H9 (cell line): Measurements from ENCODE around the gene NCMAP. TPM values are rescaled to one million over a fixed set of nuclear protein-coding genes. Genes with fewer than 3 reads are reported as not detected.

Experiments used
- DNase-seq: peaks from one replicate; pipeline ENCODE4 v3.0.0-alpha.2; 2017
- H2AFZ ChIP-seq: one replicate; pipeline ENCODE4 v1.6.1; 2013; ENCODE audit warnings: mild to moderate bottlenecking, low read length, control low read depth, moderate library complexity
- H2AK5ac ChIP-seq: 2 replicates; pipeline ENCODE4 v1.6.1; 2013; ENCODE audit warnings: low read length, control low read depth, mixed read lengths; ENCODE audit not compliant: insufficient read length
- H2BK120ac ChIP-seq: one replicate; pipeline ENCODE4 v1.6.1; 2013; ENCODE audit warnings: low read depth, mild to moderate bottlenecking, low read length, control low read depth, inconsistent platforms; ENCODE audit not compliant: poor library complexity, severe bottlenecking
- H2BK12ac ChIP-seq: 2 replicates; pipeline ENCODE4 v1.6.1; 2013; ENCODE audit warnings: low read length, control low read depth, mixed read lengths, low read depth; ENCODE audit not compliant: insufficient read length
- H2BK15ac ChIP-seq: 2 replicates; pipeline ENCODE4 v1.6.1; 2013; ENCODE audit warnings: low read depth, low read length, control low read depth
- H2BK20ac ChIP-seq: one replicate; pipeline ENCODE4 v1.6.1; 2013; ENCODE audit warnings: low read depth, mild to moderate bottlenecking, low read length, control low read depth, inconsistent platforms; ENCODE audit not compliant: poor library complexity, severe bottlenecking
- H2BK5ac ChIP-seq: 2 replicates; pipeline ENCODE4 v1.6.1; 2013; ENCODE audit warnings: low read length, control low read depth, mixed read lengths; ENCODE audit not compliant: insufficient read length
- H3K14ac ChIP-seq: 2 replicates; pipeline ENCODE4 v1.6.1; 2013; ENCODE audit warnings: low read length, control low read depth; ENCODE audit not compliant: insufficient read depth
- H3K18ac ChIP-seq: 2 replicates; pipeline ENCODE4 v1.6.1; 2013; ENCODE audit warnings: low read depth, mild to moderate bottlenecking, mixed read lengths, low read length, control low read depth; ENCODE audit not compliant: insufficient read length
- H3K23ac ChIP-seq: 2 replicates; pipeline ENCODE4 v1.6.1; 2013; ENCODE audit warnings: low read length, control low read depth, mixed read lengths, low read depth; ENCODE audit not compliant: insufficient read length
- H3K23me2 ChIP-seq: 2 replicates; pipeline ENCODE4 v1.6.1; 2013; ENCODE audit warnings: low read depth, mild to moderate bottlenecking, mixed read lengths, low read length, control low read depth; ENCODE audit not compliant: insufficient read length, poor library complexity, severe bottlenecking
- H3K27ac ChIP-seq: 2 replicates; pipeline ENCODE4 v1.5.1; 2013; ENCODE audit warnings: low read length, control low read depth, mixed read lengths, low read depth; ENCODE audit not compliant: insufficient read length
- H3K27me3 ChIP-seq: 2 replicates; pipeline ENCODE4 v1.6.1; 2013; ENCODE audit warnings: low read length, control low read depth, inconsistent platforms; ENCODE audit not compliant: insufficient read depth
- H3K4ac ChIP-seq: 2 replicates; pipeline ENCODE4 v1.6.1; 2013; ENCODE audit warnings: low read depth, mild to moderate bottlenecking, control low read depth, inconsistent platforms, low read length, moderate library complexity
- H3K4me1 ChIP-seq: 2 replicates; pipeline ENCODE4 v1.6.1; 2013; ENCODE audit warnings: low read length, control low read depth, inconsistent platforms; ENCODE audit not compliant: insufficient read depth
- H3K4me2 ChIP-seq: 2 replicates; pipeline ENCODE4 v1.6.1; 2013; ENCODE audit warnings: low read length, control low read depth, mixed read lengths; ENCODE audit not compliant: insufficient read length, insufficient read depth
- H3K56ac ChIP-seq: 2 replicates; pipeline ENCODE4 v1.6.1; 2013; ENCODE audit warnings: low read depth, mild to moderate bottlenecking, mixed read lengths, low read length, control low read depth; ENCODE audit not compliant: insufficient read length
- H3K79me1 ChIP-seq: 2 replicates; pipeline ENCODE4 v1.6.1; 2013; ENCODE audit warnings: low read depth, mild to moderate bottlenecking, moderate library complexity, low read length, control low read depth, inconsistent platforms; ENCODE audit not compliant: insufficient read depth, poor library complexity, severe bottlenecking
- H3K79me2 ChIP-seq: 2 replicates; pipeline ENCODE4 v1.6.1; 2013; ENCODE audit warnings: low read length, control low read depth, inconsistent platforms; ENCODE audit not compliant: insufficient read depth
- H3K9ac ChIP-seq: 2 replicates; pipeline ENCODE4 v1.6.1; 2013; ENCODE audit warnings: low read length, control low read depth, mixed read lengths; ENCODE audit not compliant: insufficient read length; ENCODE audit errors: extremely low read depth
- H3K9me3 ChIP-seq: one replicate; pipeline ENCODE4 v1.6.1; 2013; ENCODE audit warnings: low read depth, low read length, inconsistent platforms; ENCODE audit not compliant: control insufficient read depth
- H3T11ph ChIP-seq: one replicate; pipeline ENCODE4 v1.6.1; 2013; ENCODE audit warnings: mild to moderate bottlenecking, low read length, control low read depth, inconsistent platforms
- H4K20me1 ChIP-seq: one replicate; pipeline ENCODE4 v1.6.1; 2013; ENCODE audit not compliant: control insufficient read depth, insufficient read length, insufficient read depth
- H4K5ac ChIP-seq: 2 replicates; pipeline ENCODE4 v1.6.1; 2013; ENCODE audit warnings: low read depth, mild to moderate bottlenecking, mixed read lengths, low read length, control low read depth; ENCODE audit not compliant: insufficient read length
- H4K8ac ChIP-seq: replicated peaks from 2 replicates; pipeline ENCODE4 v1.6.1; 2013; ENCODE audit warnings: low read length, control low read depth, mixed read lengths, low read depth; ENCODE audit not compliant: insufficient read length
- H4K91ac ChIP-seq: 2 replicates; pipeline ENCODE4 v1.6.1; 2013; ENCODE audit warnings: low read depth, mild to moderate bottlenecking, moderate library complexity, mixed read lengths, low read length, control low read depth; ENCODE audit not compliant: insufficient read length
- H3K27ac Mint-ChIP-seq, 3 experiments: 2 replicates in 2 of 3; 3 replicates in 1 of 3; pipeline ENCODE4 v1.8.0; 2020 to 2021; ENCODE audit warnings: mixed read lengths in 3 of 3, mild to moderate bottlenecking in 1 of 3, moderate library complexity in 1 of 3
- H3K27me3 Mint-ChIP-seq: 2 replicates; pipeline ENCODE4 v1.8.0; 2021; ENCODE audit warnings: low read depth, mild to moderate bottlenecking, moderate library complexity, mixed read lengths
- H3K36me3 Mint-ChIP-seq, 3 experiments: 2 replicates in 2 of 3; 3 replicates in 1 of 3; pipeline ENCODE4 v1.8.0; 2020 to 2021; ENCODE audit warnings: low read depth in 3 of 3, mixed read lengths in 3 of 3; ENCODE audit not compliant: insufficient read depth in 1 of 3
- H3K4me1 Mint-ChIP-seq, 2 experiments: 2 replicates each; pipeline ENCODE4 v1.8.0; 2020; ENCODE audit warnings: mixed read lengths in 2 of 2
- H3K4me3 Mint-ChIP-seq, 2 experiments: 2 replicates in 1 of 2; 3 replicates in 1 of 2; pipeline ENCODE4 v1.8.0; 2020 to 2021; ENCODE audit warnings: mild to moderate bottlenecking in 2 of 2, mixed read lengths in 2 of 2, moderate library complexity in 1 of 2
- H3K9me3 Mint-ChIP-seq, 2 experiments: 2 replicates in 1 of 2; 3 replicates in 1 of 2; pipeline ENCODE4 v1.8.0; 2020; ENCODE audit warnings: mild to moderate bottlenecking in 2 of 2, mixed read lengths in 2 of 2, moderate library complexity in 1 of 2
- WGBS: extraction: QIAGEN DNeasy Blood & Tissue Kit; methylation state at CpG from one replicate; pipeline ENCODE4 v1.1.7; 2013; ENCODE audit warnings: missing lambda C conversion rate, low lambda C conversion rate, mixed read lengths; ENCODE audit not compliant: insufficient read length; ENCODE audit errors: extremely low coverage; 5-methylcytosine and 5-hydroxymethylcytosine counted together
- total RNA-seq: library from RNA; stranded (reverse); gene quantifications from 2 replicates; pipeline ENCODE4 v1.2.1, GENCODE V29; 2021
- TF ChIP-seq, protein P1 (sequence below): fragments of 200-600 bp; sonication (generic); conservative IDR thresholded peaks from 3 replicates; pipeline ENCODE4 v1.8.0; 2021; ENCODE audit warnings: antibody characterized with exemption, mild to moderate bottlenecking

NCMAP gene
- total RNA-seq, 1 experiment from 2014 or later, result 0.35 TPM

DNA sequence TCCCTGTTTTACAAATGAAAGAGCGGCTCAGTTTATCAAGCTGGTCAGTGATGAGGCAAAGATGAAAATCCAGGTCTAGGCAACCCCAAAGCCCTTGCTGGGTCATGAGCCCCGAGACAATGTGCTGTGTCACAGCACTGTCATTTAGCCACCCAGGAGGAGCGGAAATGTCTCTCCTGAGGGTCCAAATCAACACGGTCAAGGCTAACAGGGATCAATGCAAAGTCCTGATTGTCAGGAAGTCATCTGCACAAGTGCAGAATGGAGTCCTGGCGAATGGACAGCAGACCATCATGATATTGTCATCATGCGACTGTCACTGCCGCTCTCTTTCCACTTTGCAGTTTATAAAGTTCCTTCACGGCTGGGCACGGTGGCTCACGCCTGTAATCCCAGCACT lies 30.2 kb downstream of the NCMAP start:
- no peak overlapping the region for H3K27ac Mint-ChIP-seq
- no peak overlapping the region for H2AFZ ChIP-seq
- H3K23ac ChIP-seq, result no peak overlapping the region
- H2BK20ac ChIP-seq, result no peak overlapping the region
- no peaks in the 10 kb centered on the region for H3K4me1 ChIP-seq
- H3K18ac ChIP-seq, result no peak overlapping the region
- peaks cover 0 to 5% of the 10 kb centered on the region in 2 experiments; a peak in 2 of 4 replicates for H3K4me1 Mint-ChIP-seq
- H3K4ac ChIP-seq, result no peak overlapping the region
- no peaks in the 10 kb centered on the region for H3K36me3 Mint-ChIP-seq
- no peak overlapping the region for H4K91ac ChIP-seq
- no peak for DNase-seq
- no peaks in the 10 kb centered on the region for H3K9me3 ChIP-seq
- no peak overlapping the region for H3K4me2 ChIP-seq
- H3K27me3 Mint-ChIP-seq, result peaks cover 9% of the 10 kb centered on the region
- no peak overlapping the region for H3K9ac ChIP-seq
- H3K9me3 Mint-ChIP-seq, result peaks cover 0 to 3% of the 10 kb centered on the region in 2 experiments; a peak in 1 of 5 replicates
- H3K23me2 ChIP-seq, result no peaks in the 10 kb centered on the region
- H3K56ac ChIP-seq, result no peak overlapping the region
- H3K4me3 Mint-ChIP-seq, result no peak overlapping the region
- no peaks in the 10 kb centered on the region for H3K27me3 ChIP-seq
- no peak overlapping the region for H2AK5ac ChIP-seq
- no peak overlapping the region for H2BK12ac ChIP-seq
- no peaks in the 10 kb centered on the region for H3K79me1 ChIP-seq
- no peak overlapping the region for H3K14ac ChIP-seq
- H3K79me2 ChIP-seq, result no peaks in the 10 kb centered on the region
- H2BK5ac ChIP-seq, result no peak overlapping the region
- H4K20me1 ChIP-seq, result no peaks in the 10 kb centered on the region
- no peak overlapping the region for H2BK15ac ChIP-seq
- no peak overlapping the region for H3K27ac ChIP-seq
- H2BK120ac ChIP-seq, result no peak overlapping the region
- TF ChIP-seq, protein P1, sequence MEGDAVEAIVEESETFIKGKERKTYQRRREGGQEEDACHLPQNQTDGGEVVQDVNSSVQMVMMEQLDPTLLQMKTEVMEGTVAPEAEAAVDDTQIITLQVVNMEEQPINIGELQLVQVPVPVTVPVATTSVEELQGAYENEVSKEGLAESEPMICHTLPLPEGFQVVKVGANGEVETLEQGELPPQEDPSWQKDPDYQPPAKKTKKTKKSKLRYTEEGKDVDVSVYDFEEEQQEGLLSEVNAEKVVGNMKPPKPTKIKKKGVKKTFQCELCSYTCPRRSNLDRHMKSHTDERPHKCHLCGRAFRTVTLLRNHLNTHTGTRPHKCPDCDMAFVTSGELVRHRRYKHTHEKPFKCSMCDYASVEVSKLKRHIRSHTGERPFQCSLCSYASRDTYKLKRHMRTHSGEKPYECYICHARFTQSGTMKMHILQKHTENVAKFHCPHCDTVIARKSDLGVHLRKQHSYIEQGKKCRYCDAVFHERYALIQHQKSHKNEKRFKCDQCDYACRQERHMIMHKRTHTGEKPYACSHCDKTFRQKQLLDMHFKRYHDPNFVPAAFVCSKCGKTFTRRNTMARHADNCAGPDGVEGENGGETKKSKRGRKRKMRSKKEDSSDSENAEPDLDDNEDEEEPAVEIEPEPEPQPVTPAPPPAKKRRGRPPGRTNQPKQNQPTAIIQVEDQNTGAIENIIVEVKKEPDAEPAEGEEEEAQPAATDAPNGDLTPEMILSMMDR, result no peak
- WGBS, result no CpG with 5 or more reads among the region's 10 CpGs
- no peak overlapping the region for H4K8ac ChIP-seq
- no peak overlapping the region for H3T11ph ChIP-seq
- H4K5ac ChIP-seq, result no peak overlapping the region
